Measurements from ENCODE around the gene IZUMO1R.
"Not testable (repeated sequence)": the region's sequence is repeated elsewhere in the genome, so short reads cannot be mapped to it uniquely, and the experiment has no call there.

IZUMO1R gene

GRCh38 chr11:94326947-94327346 lies 22.6 kb downstream of the IZUMO1R start:
- DNase-seq (ENCODE audit: low read depth in 2 of 2), result no peak

GRCh38 chr11:94328587-94329080 lies 24.3 kb downstream of the IZUMO1R start:
- DNase-seq (ENCODE audit: low read depth in 2 of 2), result no peak

- DNase-seq (ENCODE audit: low read depth in 2 of 2), result no peak
Observed at GRCh38 chr11:94329501-94329900, 25.1 kb downstream of the IZUMO1R start.

- DNase-seq (ENCODE audit: low read depth in 2 of 2), result no peak
Observed at GRCh38 chr11:94330789-94331188, 26.4 kb downstream of the IZUMO1R start.

GRCh38 chr11:94332814-94333213 lies 28.4 kb downstream of the IZUMO1R start:
- DNase-seq (ENCODE audit: low read depth in 2 of 2), result no peak

GRCh38 chr11:94336033-94336432 lies 31.7 kb downstream of the IZUMO1R start:
- DNase-seq (ENCODE audit: low read depth in 2 of 2), result no peak

- no peak for DNase-seq (ENCODE audit: low read depth in 2 of 2)
Observed at GRCh38 chr11:94338651-94339050, 34.3 kb downstream of the IZUMO1R start.

- DNase-seq (ENCODE audit: low read depth in 2 of 2), result no peak
Observed at GRCh38 chr11:94342250-94342649, 37.9 kb downstream of the IZUMO1R start.

- no peak for DNase-seq (ENCODE audit: low read depth in 2 of 2)
Observed at GRCh38 chr11:94343495-94343894, 39.1 kb downstream of the IZUMO1R start.

- DNase-seq (ENCODE audit: low read depth in 2 of 2), result not testable (repeated sequence)
Observed at GRCh38 chr11:94346311-94346710, 41.9 kb downstream of the IZUMO1R start.

- not testable (repeated sequence) for DNase-seq (ENCODE audit: low read depth in 2 of 2)
Observed at GRCh38 chr11:94350850-94351563, 46.6 kb downstream of the IZUMO1R start.

All from fibroblast of skin of left quadriceps (primary cell).